GM19324 (cell line): ENCODE data around the gene CLDN11.

Experiments used
- ATAC-seq: cut with Tn5 transposase; IDR thresholded peaks from one replicate; pipeline ENCODE4 v1.9.1; 2021; ENCODE audit warnings: mild to moderate bottlenecking, moderate library complexity; ENCODE audit not compliant: unreplicated experiment, low FRiP score

The CLDN11 gene

DNA sequence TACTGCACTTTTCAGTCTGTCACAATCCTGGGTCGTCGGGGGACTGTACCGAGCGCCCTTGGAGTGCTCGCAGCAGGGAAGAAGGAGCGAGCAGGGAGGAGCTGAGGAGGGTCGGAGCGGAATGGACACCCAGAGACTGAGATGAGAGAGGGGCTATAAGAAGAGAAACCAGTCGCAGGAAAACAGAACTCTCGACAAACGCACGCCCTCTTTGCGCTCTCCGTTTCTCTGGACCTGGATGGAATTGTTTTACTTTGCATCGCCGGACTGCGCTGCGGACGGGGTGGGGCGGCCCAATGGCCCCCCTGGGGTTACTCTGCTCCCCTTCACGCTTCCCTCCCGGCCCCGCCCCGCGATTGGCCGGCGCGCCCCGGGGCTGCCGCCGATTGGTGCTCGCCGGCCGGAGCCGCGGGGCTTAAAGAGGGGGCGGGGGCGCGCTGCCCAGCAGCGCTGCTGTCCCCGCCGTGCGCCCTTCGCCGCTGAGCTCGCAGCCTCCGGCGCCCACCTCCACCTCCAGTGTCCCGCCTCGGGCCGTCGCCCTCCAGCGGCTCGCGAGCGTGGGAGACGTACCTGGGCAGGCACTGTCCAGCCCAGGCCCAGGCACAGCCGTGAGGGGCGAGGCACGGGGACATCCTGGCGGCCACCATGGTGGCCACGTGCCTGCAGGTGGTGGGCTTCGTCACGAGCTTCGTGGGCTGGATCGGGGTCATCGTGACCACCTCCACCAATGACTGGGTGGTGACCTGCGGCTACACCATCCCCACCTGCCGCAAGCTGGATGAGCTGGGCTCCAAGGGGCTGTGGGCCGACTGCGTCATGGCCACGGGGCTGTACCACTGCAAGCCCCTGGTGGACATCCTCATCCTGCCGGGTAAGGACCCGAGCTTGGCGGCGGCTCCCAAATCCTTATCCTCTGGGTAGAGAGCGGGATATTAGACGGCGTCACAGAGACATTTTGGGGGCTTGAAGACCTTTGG is at the start of gene CLDN11:
Gene CLDN11 (plus strand): TSS at position 447 of the 977 bp plus-strand sequence. CDS start 199 bp downstream, at position 646.
- no peak for ATAC-seq

DNA sequence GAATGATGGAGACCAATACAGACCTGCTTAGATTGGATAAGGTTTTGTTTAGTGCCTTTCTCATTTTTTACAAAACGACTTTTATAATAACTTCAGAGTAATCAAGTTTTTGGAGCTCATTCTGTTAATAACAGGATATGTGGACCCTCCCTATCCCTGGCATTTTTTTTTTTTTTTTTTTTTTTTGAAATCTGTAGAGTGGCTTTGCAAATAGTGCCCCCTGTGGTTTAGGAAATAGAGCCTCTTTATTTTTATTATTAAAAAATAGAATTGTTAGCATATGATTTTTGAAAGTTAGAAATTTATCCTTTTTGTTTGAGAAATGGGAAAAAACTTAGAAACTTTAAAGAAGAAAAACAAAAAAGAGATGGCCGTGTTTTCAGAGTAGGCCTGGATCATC is 49.7 kb upstream of the CLDN11 start:
- no peak for ATAC-seq

DNA sequence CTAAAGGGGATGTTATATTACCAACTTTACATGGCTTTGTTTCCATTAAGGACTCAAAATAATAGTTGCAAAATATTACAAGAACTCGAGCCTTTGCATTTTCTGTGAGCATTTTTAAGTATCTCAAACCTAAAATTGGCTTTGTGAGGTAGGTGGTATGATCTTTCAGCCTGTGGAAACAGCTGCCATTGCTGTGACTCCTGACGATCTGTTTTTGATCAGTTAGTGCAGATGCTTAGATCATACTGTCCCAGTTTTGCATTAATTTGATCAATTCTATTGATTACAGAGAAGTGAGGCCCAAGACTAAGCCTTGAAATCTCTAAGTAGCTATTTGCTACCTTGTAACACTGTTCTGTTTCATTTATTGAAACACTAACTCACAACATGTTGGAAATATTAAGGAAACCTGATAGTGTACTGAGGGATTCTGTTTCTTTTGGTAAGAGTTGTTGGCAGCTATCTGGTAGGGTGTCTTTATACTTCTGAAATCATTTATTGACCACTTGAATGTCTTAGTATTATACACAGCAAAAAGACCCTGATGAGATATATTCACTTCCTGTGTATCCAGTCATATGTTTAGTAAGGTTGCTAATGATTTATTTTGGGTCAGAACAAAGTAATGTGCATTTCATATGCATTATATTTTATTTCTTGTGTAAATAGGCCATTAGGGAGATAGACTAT is 46.3 kb upstream of the CLDN11 start:
- no peak for ATAC-seq

DNA sequence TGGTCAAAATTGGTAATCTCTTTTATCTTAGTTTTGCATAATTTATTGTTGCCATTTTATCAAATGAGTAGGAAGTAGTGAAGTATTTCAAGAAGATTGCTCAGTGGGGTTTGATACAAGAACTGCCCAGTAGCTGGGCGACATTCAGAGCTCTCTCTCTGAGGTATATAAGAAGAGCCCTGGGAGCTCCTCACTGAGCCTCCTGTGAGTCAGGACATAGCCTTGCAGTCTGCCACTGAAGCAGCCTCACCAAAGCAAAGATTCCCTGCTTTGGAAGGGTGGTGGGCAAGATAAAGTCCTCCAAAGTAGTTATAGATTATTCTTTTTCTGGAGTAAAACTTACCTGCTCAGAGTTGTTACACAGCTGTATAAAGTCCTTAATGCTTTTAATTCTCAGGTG is 35.1 kb upstream of the CLDN11 start:
- ATAC-seq, result no peak

DNA sequence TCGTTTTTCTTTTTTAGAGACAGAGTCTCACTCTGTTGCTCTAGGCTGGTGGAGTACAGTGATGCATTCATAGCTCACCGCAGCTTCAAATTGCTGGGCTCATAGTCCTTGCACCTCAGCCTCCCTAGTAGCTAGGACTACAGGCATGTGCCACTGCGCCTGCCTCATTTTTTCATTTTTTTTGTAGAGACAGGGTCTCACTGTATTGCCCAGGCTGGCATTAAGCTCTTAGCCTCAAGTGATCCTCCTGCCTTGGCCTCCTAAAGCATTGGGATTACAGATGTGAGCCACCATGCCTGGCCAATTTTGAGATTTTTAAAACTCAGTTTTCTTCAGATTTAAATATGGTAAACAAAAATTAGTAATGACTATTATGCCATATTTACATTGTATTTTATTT is 32.2 kb upstream of the CLDN11 start:
- ATAC-seq, result no peak

DNA sequence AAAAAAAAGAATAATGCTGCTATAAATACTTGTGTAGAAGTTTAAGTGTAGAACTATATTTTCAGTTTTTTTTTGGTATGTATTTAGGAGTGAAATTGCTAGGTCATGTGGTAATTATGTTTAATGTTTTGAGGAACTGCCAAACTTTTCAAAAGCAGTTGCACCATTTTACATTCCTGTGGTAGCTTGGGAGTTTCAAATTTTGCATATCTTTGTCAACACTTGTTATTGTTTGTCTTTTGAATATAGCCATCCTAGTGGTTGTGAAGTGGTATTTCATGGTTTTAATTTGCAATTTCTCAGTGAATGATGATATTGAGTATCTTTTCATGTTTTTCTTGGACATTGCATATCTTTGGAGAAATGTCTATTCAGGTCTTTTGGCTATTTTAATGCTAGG is 30.7 kb upstream of the CLDN11 start:
- no peak for ATAC-seq

DNA sequence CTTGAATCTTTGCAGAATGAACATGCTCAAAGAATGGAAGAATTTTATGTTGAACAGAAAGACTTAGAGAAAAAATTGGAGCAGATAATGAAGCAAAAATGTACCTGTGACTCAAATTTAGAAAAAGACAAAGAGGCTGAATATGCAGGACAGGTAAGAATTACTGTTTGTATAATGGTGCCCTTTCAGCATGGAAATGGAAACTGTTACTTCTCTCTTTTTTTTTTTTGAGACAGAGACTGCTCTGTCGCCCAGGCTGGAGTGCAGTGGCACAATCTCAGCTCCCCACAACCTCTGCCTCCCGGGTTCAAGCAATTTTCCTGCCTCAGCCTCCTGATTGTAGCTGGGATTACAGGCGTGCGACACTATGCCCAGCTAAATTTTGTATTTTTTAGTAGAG is 27.6 kb upstream of the CLDN11 start:
- ATAC-seq, result no peak

DNA sequence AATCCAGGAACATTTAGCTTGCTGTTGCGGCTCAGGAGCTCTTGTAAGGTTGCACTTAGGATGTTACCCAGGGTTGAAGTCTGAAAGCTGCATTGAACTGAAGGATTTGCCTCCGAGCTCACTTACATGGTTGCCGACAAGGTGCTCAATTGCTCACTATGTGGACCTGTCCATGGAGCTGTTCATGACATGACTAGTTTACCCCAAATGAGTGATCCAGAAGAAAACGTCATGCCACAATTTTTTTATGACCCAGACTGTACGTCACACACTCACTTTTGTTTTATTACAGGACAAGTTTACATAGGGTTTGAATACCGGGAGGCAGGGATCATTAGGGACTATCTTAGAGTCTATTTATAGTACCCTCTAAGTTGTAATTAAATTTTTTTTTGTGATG is 21.0 kb upstream of the CLDN11 start:
- no peak for ATAC-seq

DNA sequence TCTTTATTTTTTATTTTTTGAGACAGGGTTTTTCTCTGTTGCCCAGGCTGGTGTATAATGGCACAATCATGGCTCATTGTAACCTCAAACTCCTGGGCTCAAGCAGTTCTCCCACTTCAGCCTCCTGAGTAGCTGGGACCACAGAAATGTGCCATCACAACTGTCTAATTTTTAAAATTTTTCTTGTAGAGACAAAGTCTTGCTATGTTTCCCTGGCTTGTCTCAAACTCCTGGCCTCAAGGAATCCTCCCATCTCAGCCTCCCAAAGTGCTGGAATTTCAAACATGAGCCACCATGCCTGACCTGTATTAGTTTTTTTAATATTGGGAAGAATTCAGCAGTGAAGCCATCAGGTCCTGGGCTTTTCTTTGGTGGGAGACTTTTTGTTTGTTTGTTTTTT is 13.6 kb upstream of the CLDN11 start:
- ATAC-seq, result no peak

DNA sequence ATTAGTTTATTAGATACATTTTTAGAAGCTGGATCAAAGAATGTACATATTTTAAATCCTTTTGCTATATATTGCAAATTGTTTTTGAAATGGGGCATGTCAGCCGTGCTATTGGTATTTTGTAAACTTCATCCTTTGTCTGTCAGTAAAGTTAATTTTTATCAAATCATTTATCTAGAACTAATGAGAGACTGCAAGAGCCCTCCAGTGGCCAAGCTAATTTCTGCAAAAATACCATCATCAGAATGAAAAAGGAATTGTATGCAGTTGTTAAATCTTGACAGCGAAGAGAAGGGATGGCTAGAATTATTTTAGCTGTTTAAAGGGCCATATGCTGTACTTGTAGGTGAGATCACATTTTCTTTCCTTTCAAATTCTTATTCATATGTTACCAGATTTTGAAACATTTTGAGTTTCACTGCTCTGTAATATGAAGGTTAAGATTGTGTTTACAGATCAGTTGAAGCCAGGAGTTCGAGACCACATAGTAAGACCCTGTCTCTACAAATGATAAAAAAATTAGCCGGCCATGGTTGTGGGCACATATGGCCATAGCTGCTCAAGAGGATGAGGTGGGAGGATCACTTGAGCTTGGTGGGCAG is 8.1 kb upstream of the CLDN11 start:
- no peak for ATAC-seq

DNA sequence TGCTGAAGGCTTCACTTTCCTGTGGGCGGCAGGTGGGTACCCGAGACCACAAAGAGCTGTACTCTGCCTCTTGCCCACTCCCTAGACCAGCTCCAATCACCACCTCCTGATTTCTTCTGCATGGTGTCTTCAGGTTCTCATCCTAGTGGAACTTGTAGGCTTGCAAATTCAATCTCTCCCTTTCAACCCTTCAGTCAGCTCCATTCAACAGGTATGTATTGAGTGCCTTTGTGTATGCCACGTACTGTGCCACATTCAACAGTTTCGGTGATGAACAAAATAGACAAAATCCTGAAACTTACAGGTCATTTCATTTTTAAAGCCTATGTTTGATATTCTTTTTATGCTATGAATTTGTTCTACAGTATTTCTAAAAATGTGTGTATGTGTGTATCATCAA is 5.4 kb upstream of the CLDN11 start:
- ATAC-seq, result no peak

DNA sequence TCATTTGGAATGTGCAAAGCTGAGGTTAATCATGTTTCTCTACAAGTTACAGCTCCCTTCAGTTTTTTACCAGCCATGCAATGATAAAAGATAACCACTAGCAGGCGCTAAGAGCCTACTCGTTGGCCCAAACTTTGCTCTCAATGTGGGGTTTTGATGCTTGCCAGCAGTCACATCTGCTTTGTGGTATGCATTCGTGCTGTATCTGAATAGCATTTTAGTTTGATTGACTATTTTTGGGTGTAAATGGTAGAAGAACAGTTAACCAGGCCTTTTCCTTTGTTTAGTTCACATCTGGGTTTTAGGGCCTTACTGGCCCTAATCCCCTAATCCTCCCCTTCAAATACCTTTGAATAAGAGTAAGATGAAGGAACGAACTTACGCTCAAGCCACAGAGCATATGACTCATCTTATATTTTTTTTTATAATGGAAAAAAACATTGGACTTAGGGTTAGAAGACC is 4.4 kb upstream of the CLDN11 start:
- ATAC-seq, result no peak

DNA sequence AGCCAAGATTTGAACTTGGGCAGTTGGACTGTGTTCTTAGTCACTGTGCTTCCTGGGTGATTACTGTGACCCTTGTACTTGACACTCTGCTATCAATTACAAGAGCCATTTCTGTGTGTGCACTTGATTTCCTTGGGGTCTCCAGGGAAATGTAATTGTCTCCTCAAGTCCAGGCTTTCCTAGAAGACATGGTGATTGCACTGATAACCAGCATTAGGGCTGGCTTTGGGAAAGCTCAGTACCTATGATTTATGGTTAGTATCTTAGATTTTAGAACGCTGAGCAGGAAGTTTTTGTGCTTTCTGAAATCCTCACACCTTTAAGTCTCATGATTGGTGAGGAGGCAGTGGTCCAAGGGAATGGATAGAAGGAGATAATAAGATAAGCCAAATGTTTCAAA is 1.6 kb upstream of the CLDN11 start:
- ATAC-seq, result no peak

DNA sequence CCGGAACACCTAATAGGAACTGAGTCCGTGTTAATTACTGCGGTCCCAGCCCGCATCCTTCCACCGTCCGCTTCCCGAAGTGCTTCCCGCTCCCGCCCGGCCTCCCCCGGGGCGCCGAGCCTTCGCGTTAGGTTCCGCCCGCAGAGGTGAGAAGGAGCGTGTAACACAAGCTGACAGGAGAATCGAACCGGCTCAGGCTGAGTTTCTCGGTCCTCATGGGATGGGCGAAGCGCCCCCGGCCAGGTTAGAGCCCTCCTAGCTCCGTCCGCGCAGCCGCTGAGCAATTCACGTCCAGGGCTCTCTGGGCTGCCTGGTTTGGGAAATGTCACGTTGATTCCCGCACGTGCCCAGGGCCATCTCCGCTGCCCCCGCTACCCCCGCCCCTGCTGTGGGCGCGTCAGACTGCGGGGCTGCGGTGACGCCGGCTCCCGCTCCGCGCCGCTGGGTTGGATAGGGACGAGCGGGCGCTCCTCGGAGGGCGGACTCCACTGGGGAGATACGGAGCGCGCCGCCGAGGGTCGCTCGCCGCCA is 954 bp downstream of the CLDN11 start:
- ATAC-seq, result no peak

DNA sequence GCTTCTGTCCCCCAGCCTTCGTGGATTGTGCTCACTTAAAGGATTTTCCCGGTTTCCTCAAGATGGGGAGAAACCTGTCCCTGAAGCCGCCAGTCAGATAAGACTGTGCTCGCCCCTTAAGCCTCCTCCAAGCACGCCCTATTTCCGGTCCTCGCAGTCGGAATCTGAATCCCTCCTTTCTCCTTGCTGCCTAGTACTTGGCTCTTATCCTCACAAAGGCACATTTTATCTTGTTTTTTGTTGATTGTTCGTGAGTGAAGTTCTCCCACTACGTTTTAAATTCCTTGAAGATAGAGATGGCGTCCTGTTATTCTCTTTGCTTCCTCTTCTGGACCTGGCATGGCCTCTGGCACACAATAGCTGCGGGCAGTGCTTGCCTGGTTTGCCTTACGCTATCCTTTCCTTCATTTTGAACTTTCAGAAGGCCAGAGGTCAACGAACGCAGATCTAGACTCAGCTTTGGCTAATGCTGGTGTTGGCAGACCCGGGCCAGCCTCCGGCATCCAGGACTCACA is 1.7 kb downstream of the CLDN11 start:
- ATAC-seq, result no peak

DNA sequence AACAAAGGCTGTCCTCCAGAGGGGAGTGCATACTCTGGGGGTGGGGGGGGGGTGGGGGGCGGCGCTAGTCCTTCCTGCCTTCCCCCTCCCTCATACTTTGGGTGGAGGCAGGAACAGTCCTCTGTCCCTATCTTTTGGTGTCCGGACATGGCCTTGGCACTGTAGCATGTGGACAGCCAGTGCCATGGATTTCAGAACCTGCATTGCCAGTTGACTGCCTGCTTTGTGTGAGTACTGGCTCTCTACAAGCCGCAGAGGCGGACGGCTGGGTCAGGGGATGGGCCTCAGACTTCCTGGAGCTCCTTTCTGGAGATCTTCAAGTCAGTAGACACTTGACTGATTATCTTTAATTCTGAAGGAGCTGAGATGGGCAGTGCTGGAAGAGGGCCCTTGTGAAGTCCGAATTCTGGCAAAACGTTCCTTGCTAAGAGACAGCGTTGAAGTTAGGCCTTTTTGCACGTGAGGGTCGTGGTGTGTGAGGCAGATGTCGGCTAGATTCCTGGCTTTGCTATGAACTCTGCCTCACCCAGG is 2.5 kb downstream of the CLDN11 start:
- ATAC-seq, result no peak

DNA sequence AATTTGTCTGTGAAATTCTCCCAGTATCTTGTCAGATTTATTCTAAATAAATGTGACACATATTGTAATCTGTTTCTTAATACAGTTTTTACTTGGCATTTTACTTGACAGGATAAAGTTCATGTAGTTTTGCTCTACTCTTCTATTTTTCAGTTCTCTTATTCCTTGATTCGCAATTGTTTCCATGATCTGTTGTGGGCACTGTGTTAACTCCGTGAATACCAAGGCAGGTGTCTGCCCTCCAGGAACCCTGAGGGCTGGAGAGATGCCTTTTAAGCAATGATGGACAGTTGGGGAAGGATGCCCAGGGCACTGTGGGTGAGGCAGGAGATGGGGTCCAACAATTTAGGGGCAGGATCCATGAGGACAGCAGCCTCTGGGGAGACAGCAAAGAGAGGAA is 3.1 kb downstream of the CLDN11 start:
- ATAC-seq, result no peak

DNA sequence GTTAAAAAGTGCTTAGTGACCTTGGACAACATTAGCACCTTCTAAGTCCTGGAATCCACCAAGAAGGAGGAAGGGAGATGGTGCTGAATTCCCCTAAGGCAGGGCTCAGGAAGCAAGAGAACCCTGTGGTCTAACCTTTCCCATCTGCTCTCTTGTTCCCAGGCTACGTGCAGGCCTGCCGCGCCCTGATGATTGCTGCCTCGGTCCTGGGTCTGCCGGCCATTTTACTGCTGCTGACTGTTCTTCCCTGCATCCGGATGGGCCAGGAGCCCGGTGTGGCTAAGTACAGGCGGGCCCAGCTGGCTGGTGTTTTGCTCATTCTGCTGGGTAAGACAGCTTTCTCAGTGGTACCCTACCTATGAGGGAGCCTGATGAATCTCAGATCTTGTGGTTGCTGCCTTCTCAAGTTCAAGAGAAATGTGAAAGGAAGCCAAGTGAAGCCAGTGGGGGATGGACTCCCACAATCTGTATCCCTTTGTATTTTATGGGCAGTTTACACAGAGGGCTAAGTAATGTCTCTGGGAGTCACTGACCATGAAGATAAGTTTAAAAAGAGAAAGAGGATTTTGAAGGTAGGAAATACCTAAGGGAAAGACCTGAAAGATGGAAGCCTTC is 4.4 kb downstream of the CLDN11 start:
- no peak for ATAC-seq

DNA sequence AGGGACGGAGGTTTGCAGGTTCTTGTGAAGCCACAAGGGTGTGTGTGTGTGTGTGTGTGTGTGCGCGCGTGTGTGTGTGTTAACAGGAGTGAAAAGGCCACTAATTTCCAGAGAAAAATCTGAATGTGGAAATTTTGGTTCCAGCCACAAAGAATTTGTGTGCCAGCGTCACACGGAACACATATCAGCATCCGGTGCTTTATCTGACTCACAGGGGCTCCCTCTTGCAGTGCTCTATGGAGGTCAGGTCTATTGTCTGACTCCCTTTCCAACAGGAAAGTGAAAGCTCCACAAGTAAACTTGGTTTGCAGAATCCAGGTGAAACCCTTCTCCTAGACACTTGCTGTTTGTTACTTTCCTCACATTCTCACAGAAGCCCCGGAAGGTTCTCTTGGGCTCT is 6.2 kb downstream of the CLDN11 start:
- ATAC-seq, result no peak
